GM21390 (cell line): ENCODE measurements around the gene HAL.
A peak's percentile ranks its signal among the peaks of the same experiment; 100 is the strongest.

ENCODE experiments used
- ATAC-seq: cut with Tn5 transposase; IDR thresholded peaks from one replicate; pipeline ENCODE4 v1.9.1; 2021; ENCODE audit not compliant: unreplicated experiment

HAL gene, protein sequence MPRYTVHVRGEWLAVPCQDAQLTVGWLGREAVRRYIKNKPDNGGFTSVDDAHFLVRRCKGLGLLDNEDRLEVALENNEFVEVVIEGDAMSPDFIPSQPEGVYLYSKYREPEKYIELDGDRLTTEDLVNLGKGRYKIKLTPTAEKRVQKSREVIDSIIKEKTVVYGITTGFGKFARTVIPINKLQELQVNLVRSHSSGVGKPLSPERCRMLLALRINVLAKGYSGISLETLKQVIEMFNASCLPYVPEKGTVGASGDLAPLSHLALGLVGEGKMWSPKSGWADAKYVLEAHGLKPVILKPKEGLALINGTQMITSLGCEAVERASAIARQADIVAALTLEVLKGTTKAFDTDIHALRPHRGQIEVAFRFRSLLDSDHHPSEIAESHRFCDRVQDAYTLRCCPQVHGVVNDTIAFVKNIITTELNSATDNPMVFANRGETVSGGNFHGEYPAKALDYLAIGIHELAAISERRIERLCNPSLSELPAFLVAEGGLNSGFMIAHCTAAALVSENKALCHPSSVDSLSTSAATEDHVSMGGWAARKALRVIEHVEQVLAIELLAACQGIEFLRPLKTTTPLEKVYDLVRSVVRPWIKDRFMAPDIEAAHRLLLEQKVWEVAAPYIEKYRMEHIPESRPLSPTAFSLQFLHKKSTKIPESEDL

DNA sequence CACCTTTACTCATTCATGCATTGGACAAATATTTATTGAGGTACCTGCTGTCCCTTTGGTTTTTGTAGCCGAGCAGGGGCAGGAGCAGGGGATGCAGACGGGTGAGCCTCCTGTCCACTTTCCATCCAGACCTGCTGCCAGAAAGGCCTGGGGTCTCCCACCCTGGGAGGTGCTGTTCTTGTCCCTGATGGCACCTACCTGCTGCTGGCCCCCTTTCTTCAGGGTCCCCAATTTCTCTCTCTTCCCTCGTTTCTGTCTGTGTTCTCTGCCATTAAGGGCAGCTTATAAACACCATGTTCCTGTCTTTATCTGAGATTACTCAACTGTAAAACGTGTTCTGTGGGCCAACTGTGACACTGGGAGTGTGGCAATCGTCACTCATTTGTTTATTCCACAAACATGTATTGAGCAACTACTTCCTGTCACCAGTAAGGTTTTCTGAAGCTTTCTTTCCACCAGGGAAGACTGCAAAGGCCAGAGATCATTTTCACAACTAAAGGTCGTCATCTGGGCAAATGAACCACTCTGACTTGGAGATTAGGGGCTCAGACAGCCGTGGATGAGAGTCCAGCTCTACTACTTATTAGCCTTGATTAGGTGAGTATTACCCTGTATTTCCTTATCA, at the start of gene HAL:
Gene HAL (minus strand): TSS at position 311 of the 625 bp plus-strand sequence. CDS start 434 bp downstream, outside the sequence.
- no peak for ATAC-seq

DNA sequence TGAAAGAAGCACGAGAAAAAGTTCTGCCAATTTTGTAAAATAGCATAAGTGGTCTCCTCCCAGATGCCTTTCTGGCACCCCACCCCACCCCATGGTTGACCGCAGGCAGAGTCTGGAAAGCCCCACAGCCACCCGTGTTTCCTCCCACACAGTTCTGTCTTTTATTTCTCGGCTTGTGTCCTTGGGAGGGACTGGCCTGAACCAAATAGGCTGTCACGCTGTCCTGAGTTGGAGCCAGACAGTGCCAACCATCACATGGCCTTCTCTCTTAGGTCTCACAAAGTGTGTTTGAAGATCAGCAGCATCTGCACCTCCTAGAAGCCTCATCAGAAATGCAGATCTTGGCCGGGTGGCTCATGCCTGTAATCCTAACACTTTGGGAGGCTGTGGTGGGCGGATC, 49.4 kb upstream of the HAL start:
- ATAC-seq, result no peak

DNA sequence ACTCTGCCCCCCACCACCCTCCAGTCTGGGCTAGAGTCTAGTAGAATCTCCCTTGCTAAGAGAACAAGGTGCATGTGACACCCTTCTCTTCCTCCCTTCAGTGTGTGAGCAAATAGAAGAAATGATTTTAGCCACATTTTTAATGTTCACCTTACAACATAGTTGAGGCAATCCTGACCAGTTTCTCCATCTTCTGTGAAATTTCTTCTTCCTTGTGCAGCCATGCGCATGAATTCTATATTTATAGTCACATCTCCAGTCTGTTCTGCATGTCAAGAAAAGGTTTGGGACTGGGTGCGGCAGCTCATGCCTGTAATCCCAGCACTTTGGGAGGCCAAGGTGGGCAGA, 48.8 kb upstream of the HAL start:
- no peak for ATAC-seq

DNA sequence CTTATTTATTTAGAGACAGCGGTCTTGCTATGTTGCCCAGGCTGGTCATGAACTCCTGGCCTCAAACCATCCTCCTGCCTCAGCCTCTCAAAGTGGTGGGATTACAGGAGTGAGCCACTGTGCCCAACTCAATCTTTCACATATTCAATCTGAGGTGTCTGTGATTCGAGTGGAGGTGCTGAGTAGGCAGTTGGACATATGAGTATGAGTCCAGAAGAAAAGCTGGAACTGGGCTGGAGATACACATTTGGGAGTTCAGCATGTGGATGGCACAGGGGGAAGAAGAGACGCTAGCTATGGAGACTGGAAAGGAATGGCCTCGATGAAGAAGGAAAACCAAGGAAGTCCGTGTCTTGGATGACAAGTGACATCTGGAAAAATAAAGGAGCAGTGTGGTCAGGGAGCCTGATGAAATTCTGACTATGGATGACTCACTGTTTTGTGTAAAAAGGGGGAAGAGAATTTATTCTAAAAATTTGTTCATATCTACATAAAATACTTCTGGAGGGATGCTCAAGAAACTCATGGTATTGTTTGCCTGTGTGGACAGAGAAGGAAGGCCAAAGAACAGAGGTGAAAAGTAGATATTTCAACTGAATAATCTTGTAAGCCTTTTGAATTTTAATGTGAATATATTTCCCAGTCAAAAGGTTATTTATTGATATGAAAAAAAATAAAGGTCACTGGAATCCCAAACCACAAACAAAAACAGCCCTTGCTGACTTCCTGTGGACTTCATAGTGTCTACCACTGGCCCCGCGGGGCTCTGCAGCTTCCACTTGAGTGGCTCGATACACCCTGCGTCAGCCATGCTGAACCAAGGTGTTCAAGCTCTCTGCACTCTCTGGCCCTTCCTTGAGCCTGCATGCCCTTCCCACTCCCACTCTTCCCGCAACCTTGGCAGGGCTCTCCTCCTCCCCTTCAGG, 48.1 kb upstream of the HAL start:
- ATAC-seq, result no peak

DNA sequence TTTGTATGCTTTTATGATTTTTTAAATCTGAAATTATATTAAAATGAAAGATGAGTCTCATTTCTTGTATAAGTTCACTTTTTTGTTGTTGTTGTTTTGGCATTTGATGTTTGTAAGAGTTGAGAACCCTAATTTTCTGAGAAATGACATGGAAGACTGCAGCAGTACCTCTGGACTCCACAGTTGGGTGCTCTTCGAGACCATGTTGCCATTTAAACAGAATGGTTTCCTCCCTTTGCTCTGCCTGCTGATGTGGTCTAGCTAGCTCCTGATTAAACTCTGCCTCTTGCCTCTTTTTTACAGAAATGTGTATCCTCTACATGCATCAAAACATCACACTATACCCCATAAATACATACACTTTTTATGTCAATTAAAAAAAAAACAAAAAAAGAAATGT, 45.0 kb upstream of the HAL start:
- no peak for ATAC-seq

DNA sequence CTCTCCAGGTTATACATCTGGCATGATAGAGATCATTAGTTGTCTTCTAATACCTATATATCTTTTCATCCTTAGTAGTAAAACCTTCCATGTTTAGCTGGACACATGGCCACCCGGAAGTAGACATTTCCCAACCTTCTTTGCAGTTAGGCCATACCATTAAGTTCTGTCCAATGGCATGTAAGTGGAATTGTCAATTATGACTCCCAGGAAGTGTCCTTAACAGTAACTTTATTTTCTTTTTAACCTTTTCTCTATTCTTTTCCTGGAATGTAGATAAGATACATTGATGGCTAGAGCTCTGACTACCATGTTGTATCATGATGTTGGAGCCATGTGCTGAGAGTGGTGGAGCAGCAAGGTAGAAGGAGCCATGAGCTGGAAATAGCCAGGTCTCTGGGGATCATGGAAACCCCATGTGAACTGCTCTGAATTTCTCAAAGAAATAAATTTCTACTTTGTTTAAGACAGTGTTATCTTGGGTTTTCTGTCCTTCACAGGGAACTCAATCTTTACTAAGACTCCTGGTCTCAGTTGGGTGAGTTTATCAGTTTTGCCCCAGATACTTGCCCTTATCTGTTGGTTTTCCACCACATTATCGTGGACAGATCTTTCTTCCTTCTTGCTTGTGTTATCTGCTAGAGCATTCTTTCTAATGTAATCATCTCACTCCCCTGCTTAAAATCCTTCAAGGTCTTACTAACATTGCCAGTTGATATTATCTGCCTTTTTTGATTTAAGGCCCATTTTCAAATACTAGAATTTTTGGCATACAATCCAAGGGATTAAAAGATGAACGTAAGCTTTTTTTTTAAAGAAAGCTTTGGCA, 44.4 kb upstream of the HAL start:
- no peak for ATAC-seq

DNA sequence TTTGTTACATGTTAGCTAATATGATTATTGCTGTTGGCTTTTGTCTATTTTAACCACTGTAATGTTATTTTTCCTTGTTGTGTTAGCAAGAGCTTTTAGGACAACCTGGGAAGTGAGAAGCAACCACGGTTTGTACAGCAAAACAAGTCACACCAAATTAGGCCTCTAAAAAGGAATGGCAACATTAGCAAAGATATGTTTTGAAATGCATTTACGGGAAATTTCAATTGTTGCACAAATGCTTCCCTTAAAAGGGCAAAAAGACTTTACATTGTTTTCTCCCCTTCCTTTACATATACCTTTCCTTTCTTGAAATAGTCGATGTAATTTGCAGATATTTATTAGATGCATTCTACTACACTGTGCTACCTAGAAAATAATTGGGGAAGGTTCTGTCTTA, 43.4 kb upstream of the HAL start:
- ATAC-seq, result no peak

DNA sequence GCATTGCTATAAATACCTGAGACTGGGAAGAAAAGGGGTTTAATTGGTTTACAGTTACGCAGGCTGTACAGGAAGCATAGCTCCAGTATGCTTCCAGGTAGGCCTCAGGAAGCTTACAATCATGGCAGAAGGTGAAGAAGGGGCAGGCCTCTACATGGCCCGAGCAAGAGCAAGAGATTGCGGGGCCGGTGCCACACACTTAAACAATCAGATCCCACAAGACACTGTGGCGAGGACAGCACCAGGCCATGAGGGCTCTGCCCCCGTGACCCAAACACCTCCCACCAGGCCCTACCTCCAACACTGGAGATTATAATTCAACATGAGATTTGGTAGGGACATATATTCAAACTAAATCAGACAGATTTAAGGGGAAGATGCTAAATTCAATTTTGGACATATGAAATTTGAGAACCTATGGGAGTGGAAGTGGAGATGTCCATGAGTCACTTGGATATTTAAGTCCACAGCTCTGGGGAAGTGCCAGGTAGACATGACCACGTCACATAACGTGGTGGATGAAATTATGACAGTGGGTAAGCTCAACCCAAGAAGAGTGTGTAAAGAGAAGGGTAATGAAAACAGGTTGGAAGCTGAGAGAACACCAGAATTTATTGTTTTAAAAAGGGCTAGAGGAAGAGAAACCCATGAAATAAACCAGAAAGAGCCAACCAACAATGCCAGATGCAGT, 40.8 kb upstream of the HAL start:
- no peak for ATAC-seq

DNA sequence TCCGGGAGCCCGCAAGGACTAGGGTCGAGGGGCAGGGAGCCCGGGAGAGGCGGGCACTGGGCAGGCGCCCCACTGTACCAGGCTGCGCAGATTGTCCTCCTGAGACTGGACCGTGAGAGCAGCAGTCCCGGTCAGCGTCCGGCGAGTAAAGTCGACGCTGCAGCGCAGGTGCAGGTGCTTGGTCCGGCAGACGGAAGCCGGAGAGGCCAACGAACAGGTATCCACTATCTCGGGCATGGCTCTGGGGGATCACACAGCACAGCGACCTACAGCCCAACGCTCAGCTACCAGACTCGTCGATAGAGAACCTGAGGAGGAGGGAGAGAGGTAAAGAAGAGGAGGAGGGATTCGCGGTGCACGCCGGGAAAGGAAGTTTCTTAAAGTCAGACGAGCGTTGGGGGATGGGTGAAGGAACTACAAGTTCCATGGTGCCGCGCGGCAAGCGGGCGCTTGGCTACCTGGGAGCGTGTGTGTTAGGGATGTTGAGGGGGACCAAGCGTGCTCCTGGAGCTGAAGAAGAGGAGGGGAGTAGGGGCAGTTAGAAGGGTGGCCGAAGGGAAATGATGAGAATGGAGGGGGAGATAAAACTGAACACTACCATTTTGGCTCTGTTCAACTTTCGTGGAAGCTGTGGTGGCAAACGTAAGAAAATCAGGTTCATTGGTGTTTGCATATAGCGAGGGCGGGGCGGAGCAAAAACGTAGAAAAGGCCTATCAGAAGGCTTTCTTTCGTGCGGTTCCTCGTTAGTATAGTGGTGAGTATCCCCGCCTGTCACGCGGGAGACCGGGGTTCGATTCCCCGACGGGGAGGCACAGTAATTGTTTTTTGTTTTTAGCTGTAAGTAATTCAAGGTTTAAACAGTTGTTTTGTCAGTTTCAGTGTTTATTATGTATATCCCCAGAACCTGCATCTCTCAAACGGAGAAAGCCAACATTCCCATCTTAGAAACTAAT, 39.4 kb upstream of the HAL start, which contains the start of gene LTA4H:
Gene LTA4H (minus strand): TSS at position 305 of the 954 bp plus-strand sequence. CDS start 68 bp downstream, at position 237.
- peak; percentile 88 for ATAC-seq

DNA sequence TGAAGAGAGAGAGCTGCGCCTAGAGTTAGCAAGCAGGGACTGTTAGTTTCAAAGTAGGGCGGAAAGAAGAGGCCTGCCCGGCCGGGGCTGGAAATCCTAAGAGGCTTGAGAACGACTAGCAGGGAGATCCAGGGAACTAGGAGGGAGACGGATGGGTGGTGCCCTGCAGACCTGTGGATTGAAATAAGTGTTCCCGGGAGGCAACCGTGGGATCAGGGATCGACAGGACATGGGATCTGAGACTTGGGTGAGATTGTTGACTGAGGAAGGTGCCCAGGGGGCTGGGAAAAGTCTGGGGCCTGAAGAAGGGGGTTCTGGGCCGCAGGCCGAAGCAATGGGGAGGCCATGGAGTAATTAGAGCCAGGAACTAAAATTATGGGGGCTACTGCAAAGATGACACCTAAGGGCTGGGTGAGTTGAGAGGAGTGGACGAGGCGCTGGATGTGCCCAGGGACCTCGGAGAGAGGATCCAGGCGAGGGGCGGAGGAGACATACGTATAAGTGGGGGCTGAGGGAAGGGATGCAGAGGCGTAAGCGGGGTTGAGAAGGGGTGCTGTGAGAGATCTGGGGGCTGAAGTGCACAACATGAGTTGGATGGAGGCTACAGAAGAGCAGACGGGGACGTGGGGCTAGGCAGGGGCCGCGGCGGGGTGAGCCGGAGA, 38.6 kb upstream of the HAL start:
- ATAC-seq, result no peak

DNA sequence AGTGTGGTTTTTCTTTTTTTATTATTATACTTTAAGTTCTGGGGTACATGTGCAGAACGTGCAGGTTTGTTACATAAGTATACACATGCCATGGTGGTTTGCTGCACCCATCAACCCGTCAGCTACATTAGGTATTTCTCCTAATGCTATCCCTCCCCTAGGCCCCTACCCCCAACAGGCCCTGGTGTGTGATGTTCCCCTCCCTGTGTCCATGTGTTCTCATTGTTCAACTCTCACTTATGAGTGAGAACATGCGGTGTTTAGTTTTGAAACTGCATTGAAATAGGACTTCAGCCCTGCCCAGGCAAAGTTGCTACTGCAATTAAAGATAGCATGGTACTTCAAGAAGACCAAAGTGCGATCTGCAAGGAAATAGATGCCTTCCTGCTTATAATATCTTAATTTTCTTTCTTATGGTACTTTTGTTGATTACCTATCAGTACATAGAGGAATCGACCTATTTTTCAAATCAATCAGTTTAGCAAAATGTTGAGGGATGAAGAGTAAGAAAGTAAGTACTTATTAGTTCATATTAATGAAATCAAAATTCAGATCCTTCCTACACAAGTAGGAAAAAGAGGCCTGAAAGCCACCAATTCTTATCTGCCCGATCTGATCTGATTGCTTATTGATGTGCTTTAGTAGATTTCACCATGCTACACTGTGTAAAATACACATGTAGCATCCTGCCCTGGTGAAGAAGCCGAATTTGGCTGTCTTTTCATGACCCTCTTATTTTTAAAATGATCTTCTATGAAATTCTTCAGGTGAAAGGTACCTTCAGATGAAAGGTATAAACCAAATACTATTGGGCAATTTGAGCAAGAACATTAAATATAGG, 37.6 kb upstream of the HAL start:
- ATAC-seq, result no peak

DNA sequence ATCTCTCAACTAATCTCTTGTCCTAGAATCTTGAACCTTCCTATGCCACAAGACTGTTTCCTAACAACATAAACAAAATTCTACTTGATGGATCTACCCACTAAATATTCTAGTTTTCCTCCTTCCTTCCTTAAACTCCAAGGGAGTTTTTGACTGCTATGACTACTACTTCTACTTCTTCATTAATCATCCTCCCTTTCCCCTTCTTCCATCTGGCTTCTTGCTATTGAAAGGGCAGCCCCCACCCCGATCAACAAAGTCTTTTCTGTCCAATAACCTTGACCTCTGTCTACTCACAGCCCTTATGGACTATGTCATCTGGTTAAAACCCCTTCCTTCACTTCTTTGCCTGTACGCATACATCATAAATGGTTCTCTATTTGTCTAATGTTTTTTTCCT, 33.7 kb upstream of the HAL start:
- ATAC-seq, result no peak

DNA sequence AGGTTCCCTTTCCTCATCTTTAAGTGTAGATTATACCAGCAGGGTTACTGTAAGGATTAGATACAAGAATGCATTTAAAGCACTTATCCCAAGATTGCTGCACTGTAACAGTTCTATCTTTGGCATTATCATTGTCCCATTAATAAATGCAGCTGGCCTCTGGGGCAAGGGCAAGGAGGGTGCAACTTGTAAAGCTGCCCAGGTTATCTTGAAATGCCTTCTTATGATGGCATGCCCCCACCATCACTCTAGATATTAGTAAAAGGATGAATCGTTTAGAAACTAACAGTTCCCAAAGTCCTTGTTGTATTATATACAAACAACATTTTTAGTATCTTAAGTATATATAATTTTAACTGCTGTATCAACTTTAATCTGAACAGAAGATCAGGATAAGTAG, 32.4 kb upstream of the HAL start:
- no peak for ATAC-seq

DNA sequence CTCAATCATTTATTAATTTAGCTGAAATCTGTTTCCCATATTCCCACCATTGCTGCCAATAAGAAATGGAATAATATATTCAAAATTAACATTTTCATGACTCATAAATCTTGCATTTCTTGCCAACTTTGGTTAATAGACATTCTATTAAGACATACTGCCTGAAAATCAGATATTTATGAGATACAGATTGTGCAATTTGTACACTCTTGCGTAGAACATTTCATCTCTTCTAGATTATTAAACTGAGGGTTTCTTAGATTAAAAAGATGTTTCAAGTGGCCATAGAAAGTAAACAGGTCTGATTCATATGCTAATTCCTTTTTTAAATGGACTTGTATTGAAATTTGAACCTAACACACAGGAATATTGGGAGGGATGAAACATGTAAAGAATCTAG, 30.2 kb upstream of the HAL start:
- no peak for ATAC-seq

DNA sequence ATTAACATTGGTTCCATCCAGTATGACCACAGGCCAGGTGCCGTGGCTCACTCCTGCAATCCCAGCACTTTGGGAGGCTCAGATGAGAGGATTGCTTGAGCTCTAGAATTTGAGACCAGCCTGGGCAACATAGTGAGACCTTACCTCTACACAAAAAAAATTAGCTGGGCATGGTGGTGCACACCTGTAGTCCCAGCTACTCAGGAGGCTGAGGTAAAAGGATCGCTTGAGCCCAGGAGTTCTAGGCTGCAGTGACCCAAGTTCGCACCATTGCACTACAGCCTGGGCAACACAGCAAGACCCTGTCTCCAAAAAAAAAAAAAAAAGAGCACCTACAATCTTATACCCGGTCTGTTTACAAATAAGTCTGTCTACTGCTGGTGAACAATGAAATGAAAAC, 29.4 kb upstream of the HAL start:
- no peak for ATAC-seq

DNA sequence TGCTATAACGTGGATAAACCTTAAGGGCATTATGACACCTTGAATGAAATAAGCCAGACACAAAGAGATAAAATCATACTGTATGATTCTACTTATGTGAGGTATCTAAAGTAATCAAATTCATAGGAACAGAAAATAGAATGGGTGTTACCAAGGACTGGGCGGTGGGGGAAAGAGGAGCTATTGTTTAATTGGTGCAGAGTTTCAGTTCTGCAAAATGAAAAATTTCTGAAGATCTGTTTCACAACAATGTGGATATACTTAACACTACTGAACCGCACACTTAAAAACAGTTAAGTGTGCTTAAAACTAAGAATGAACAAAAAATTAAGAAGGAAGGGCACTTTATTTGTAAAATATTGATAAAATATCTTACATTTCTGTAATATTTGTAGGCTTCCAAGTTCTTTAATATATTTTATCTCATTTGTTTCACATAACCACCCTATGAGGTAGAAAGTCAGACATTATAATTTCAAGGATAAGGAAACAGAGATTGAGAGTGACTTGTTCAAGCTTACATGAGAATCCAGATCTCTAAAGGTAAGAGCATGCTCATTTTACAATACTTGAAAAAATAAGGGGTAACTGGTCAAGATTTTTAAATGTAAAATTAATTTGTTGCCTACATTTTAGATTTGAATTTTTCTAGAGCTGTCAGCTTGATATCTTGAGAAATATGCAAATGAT, 24.3 kb upstream of the HAL start:
- ATAC-seq, result peak; percentile 99
